Caco-2 (cell line): Measurements from ENCODE around the gene SIGLECL1. TPM values are rescaled to one million over a fixed set of nuclear protein-coding genes. Genes with fewer than 3 reads are reported as not detected.

Experiments used
- BruUV-seq: library from RNA; stranded (reverse); fragments of 400-500 nt; replicated peaks from 2 replicates; lab custom pipeline; 2021; lab: Mats Ljungman, UMichigan
- CTCF ChIA-PET: fragments of 300-600 bp; sonication (Branson Sonifier 250); formaldehyde crosslinking; loops from one replicate; lab custom pipeline; 2022; ENCODE audit warnings: antibody characterized with exemption; lab: Charles Lee
- POLR2A ChIA-PET: fragments of 300-600 bp; sonication (Branson Sonifier 250); formaldehyde crosslinking; loops from one replicate; lab custom pipeline; 2022; ENCODE audit warnings: antibody characterized with exemption; lab: Charles Lee
- DNase-seq, 2 experiments: peaks; one replicate each; pipeline versions ENCODE4 v3.0.0 to v3.0.0-alpha.2; 2020 to 2022
- H3K27me3 ChIP-seq: replicated peaks from 2 replicates; pipeline ENCODE4 v1.6.0; 2011; ENCODE audit warnings: low read length; ENCODE audit not compliant: control insufficient read depth, insufficient read depth
- H3K36me3 ChIP-seq: 2 replicates; pipeline ENCODE4 v1.5.1; 2011; ENCODE audit warnings: low read length; ENCODE audit not compliant: control insufficient read depth, insufficient read depth
- H3K4me1 ChIP-seq: fragments of 250-450 bp; sonication (Bioruptor Pico); 2 replicates; pipeline ENCODE4 v1.5.1; 2020; ENCODE audit warnings: mild to moderate bottlenecking
- H3K4me3 ChIP-seq: 2 replicates; pipeline ENCODE4 v1.5.1; 2011; ENCODE audit warnings: low read depth, mild to moderate bottlenecking, control low read depth, low read length
- H3K9me3 ChIP-seq: fragments of 250-450 bp; sonication (Bioruptor Pico); 2 replicates; pipeline ENCODE4 v1.5.1; 2020; ENCODE audit warnings: mild to moderate bottlenecking, moderate library complexity
- H3K27ac Mint-ChIP-seq: one replicate; pipeline ENCODE4 v1.8.0; 2022; ENCODE audit warnings: mixed read lengths; ENCODE audit not compliant: unreplicated experiment
- H3K27me3 Mint-ChIP-seq: one replicate; pipeline ENCODE4 v1.8.0; 2022; ENCODE audit warnings: mixed read lengths; ENCODE audit not compliant: insufficient read depth, unreplicated experiment
- H3K36me3 Mint-ChIP-seq: one replicate; pipeline ENCODE4 v1.8.0; 2022; ENCODE audit warnings: mild to moderate bottlenecking, mixed read lengths; ENCODE audit not compliant: insufficient read depth, unreplicated experiment
- H3K4me1 Mint-ChIP-seq: one replicate; pipeline ENCODE4 v1.8.0; 2022; ENCODE audit warnings: low read depth, mixed read lengths; ENCODE audit not compliant: unreplicated experiment
- H3K4me3 Mint-ChIP-seq: one replicate; pipeline ENCODE4 v1.8.0; 2022; ENCODE audit warnings: mild to moderate bottlenecking, moderate library complexity, mixed read lengths; ENCODE audit not compliant: unreplicated experiment
- H3K9me3 Mint-ChIP-seq: one replicate; pipeline ENCODE4 v1.8.0; 2022; ENCODE audit warnings: mixed read lengths; ENCODE audit not compliant: unreplicated experiment
- intact Hi-C: fragments of 100-400 bp; cut with micrococcal nuclease; formaldehyde crosslinking; loops from one replicate; pipeline ENCODE4 v1.10.0; 2022; ENCODE audit not compliant: unreplicated experiment
- total RNA-seq: library from RNA; stranded (reverse); gene quantifications from 2 replicates; pipeline ENCODE4 v1.2.3, GENCODE V29; 2022
- TF ChIP-seq, protein P1 (sequence below), 2 experiments: fragments of 200-600 bp in 1 of 2; IDR thresholded peaks; 1 replicate in 1 of 2; 2 replicates in 1 of 2; pipeline versions ENCODE4 v1.5.1 to v1.8.0; 2011 to 2022; ENCODE audit warnings: antibody characterized with exemption in 1 of 2, control low read depth in 1 of 2, inconsistent platforms in 1 of 2, low read depth in 1 of 2, low read length in 1 of 2, mild to moderate bottlenecking in 1 of 2, moderate library complexity in 1 of 2; ENCODE audit not compliant: insufficient read depth in 1 of 2, severe bottlenecking in 1 of 2, unreplicated experiment in 1 of 2

The SIGLECL1 gene
- total RNA-seq, 1 experiment from 2014 or later: not detected

- H3K9me3 Mint-ChIP-seq: no peaks in the 10 kb centered on the region
- no peaks in the 10 kb centered on the region for H3K4me1 Mint-ChIP-seq
- H3K27ac Mint-ChIP-seq: no peak overlapping the region
- Histone ChIP-seq H3K9me3 (no peaks in the 10 kb centered on the region), H3K4me1 (no peaks in the 10 kb centered on the region), H3K27me3 (no peaks in the 10 kb centered on the region; the same call in 1 of the 2 replicates), H3K36me3 (no peaks in the 10 kb centered on the region), H3K4me3 (no peak overlapping the region)
- peaks cover 9% of the 10 kb centered on the region for H3K27me3 Mint-ChIP-seq
- ChIA-PET CTCF (no interaction called here), POLR2A (no interaction called here)
- intact Hi-C loops: no loop called here
- H3K36me3 Mint-ChIP-seq: no peaks in the 10 kb centered on the region
- BruUV-seq: no TSS peak
- no peak overlapping the region for H3K4me3 Mint-ChIP-seq
- DNase-seq: no peak
- TF ChIP-seq, protein P1, sequence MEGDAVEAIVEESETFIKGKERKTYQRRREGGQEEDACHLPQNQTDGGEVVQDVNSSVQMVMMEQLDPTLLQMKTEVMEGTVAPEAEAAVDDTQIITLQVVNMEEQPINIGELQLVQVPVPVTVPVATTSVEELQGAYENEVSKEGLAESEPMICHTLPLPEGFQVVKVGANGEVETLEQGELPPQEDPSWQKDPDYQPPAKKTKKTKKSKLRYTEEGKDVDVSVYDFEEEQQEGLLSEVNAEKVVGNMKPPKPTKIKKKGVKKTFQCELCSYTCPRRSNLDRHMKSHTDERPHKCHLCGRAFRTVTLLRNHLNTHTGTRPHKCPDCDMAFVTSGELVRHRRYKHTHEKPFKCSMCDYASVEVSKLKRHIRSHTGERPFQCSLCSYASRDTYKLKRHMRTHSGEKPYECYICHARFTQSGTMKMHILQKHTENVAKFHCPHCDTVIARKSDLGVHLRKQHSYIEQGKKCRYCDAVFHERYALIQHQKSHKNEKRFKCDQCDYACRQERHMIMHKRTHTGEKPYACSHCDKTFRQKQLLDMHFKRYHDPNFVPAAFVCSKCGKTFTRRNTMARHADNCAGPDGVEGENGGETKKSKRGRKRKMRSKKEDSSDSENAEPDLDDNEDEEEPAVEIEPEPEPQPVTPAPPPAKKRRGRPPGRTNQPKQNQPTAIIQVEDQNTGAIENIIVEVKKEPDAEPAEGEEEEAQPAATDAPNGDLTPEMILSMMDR (IDR thresholded peaks at IDR 0.05; ENCODE audit: insufficient read depth in 1 of 2, low read depth in 1 of 2, low read length in 1 of 2, severe bottlenecking in 1 of 2, unreplicated experiment in 1 of 2): no peak
These were observed 10.0 kb upstream of the SIGLECL1 start for GRCh38 chr19:51240866-51241265.

GRCh38 chr19:51242881-51243630, 7.8 kb upstream of the SIGLECL1 start:
- POLR2A ChIA-PET: no interaction called here
- peaks cover 2% of the 10 kb centered on the region for H3K9me3 Mint-ChIP-seq

DNA sequence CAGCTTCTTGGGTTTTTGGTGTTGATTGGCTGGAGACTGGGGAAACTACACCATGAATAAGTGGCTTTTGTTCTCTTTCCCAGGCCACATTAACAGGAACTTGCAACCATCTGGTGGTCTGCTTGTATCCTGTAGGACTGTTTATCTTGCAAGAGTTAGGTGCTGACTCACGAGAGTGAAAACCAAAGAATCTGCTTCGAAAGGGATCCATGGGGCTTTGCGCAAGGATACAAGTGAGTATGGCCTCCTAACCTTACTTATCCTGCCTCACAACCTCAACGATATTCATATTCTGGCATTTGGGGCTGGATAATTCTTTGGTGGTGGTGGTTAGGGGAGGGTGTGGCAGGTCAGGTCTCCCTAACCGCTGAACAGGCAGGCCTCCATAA, 4.7 kb upstream of the SIGLECL1 start:
- intact Hi-C loops: no loop called here
- peaks cover 5% of the 10 kb centered on the region for H3K27me3 Mint-ChIP-seq
- H3K4me1 ChIP-seq: no peaks in the 10 kb centered on the region
- no peaks in the 10 kb centered on the region for H3K9me3 ChIP-seq
- ChIA-PET CTCF (no interaction called here), POLR2A (no interaction called here)
- H3K4me1 Mint-ChIP-seq: no peaks in the 10 kb centered on the region
- H3K36me3 ChIP-seq: no peaks in the 10 kb centered on the region
- no peaks in the 10 kb centered on the region for H3K27me3 ChIP-seq
- no peak overlapping the region for H3K4me3 ChIP-seq
- no TSS peak for BruUV-seq
- H3K9me3 Mint-ChIP-seq: peaks cover 9% of the 10 kb centered on the region
- no peak for DNase-seq
- H3K36me3 Mint-ChIP-seq: no peaks in the 10 kb centered on the region
- no peak overlapping the region for H3K27ac Mint-ChIP-seq
- no peak overlapping the region for H3K4me3 Mint-ChIP-seq
- TF ChIP-seq, protein P1 (IDR thresholded peaks at IDR 0.05; ENCODE audit: insufficient read depth in 1 of 2, low read depth in 1 of 2, low read length in 1 of 2, severe bottlenecking in 1 of 2, unreplicated experiment in 1 of 2): no peak

More at GRCh38 chr19:51242881-51243630, 7.8 kb upstream of the SIGLECL1 start:
- CTCF ChIA-PET: no interaction called here
- Mint-ChIP-seq H3K4me1 (no peaks in the 10 kb centered on the region), H3K27ac (no peak overlapping the region), H3K36me3 (no peaks in the 10 kb centered on the region), H3K4me3 (no peak overlapping the region), H3K27me3 (peaks cover 9% of the 10 kb centered on the region)
- Histone ChIP-seq H3K4me1 (no peaks in the 10 kb centered on the region), H3K4me3 (no peak overlapping the region), H3K27me3 (no peaks in the 10 kb centered on the region), H3K9me3 (no peaks in the 10 kb centered on the region), H3K36me3 (no peaks in the 10 kb centered on the region)
- TF ChIP-seq, protein P1 (IDR thresholded peaks at IDR 0.05; ENCODE audit: insufficient read depth in 1 of 2, low read depth in 1 of 2, low read length in 1 of 2, severe bottlenecking in 1 of 2, unreplicated experiment in 1 of 2): no peak
- no peak for DNase-seq
- intact Hi-C loops: no loop called here
- BruUV-seq: no TSS peak
